WI38 (cell line): ENCODE measurements around the gene ZSWIM1.

Experiments used
- H3K4me3 ChIP-seq: 2 replicates; pipeline ENCODE4 v1.5.1; 2011; ENCODE audit warnings: low read depth, mild to moderate bottlenecking, control low read depth, low read length
- TF ChIP-seq, protein P1 (sequence below): IDR thresholded peaks from 2 replicates; pipeline ENCODE4 v1.5.1; 2012; ENCODE audit warnings: low read depth, mild to moderate bottlenecking, control low read depth, low read length

Gene ZSWIM1

DNA sequence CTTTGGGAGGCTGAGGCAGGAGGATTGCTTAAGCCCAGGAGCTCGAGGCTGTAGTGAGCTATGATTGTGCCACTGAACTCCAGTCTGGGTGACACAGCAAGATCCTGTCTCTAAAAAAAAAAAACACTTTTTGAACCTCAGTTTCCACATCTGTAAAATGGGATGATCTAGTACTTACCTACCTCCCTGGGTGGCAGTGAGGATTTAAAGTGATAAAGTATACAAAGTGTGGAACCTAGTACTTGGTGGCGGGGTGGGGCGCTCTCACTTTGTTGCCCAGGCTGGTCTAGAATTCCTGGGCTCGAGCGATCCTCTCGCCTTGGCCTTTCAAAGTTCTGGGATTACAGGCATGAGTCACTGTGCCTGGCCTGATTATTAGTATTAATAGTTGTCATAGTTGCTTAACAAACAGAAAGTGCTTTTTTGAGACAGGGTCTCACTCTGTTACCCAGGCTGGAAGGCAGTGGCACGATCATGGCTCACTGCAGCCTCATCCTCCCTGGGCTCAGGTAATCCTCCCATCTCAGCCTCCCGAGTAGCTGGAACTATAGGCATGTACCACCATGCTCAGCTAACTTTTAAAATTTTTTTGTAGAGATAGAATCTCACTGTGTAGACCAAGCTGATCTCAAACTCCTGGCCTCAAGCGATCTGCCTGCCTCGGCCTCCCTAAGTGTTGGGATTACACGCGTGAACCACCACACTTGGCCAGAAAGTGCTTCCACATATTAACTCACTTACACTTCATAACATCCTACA, 37.9 kb downstream of the ZSWIM1 start:
- no peak overlapping the region for H3K4me3 ChIP-seq
- TF ChIP-seq, protein P1, sequence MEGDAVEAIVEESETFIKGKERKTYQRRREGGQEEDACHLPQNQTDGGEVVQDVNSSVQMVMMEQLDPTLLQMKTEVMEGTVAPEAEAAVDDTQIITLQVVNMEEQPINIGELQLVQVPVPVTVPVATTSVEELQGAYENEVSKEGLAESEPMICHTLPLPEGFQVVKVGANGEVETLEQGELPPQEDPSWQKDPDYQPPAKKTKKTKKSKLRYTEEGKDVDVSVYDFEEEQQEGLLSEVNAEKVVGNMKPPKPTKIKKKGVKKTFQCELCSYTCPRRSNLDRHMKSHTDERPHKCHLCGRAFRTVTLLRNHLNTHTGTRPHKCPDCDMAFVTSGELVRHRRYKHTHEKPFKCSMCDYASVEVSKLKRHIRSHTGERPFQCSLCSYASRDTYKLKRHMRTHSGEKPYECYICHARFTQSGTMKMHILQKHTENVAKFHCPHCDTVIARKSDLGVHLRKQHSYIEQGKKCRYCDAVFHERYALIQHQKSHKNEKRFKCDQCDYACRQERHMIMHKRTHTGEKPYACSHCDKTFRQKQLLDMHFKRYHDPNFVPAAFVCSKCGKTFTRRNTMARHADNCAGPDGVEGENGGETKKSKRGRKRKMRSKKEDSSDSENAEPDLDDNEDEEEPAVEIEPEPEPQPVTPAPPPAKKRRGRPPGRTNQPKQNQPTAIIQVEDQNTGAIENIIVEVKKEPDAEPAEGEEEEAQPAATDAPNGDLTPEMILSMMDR: no peak

DNA sequence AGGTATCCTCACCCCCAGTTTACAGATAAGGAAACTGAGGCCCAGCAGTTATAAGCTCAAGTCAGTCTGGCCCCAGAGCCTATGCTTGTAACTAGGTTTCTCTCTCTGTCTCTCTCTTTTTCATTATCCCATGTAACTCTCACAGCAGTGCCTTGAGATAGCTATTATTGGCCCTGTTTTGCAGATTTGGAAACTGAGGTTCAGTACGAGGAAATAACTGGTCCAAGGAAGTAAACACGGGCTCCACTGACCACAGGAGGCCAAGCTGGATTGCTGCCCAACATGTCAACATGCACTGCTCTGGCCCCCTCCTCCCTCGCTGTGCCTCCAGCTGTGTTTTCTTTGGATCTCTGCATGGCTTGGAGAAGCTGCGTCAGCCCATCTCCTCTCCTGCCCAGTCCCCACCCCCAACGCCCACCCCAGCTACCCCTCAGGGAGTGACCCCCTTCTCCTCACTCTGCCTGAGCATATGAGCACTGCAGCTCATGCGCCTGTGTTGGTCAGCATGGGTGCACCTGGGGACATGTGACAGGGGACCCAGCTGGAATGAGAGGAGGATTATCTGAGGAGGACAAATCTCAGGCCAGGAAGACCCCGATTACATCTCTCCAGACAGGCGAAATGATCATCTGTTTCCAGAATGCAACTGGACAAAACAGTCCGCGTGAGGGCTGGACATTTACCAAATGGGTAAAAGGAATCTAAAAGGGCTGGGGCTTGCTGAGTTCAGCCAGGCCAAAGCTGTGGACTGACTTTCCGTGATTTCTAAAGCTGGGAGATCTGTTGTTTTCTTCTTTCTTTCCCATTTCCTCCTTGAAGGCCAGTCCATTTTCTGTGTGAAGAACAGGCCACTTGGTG, 38.7 kb downstream of the ZSWIM1 start:
- no peak overlapping the region for H3K4me3 ChIP-seq
- TF ChIP-seq, protein P1: no peak

DNA sequence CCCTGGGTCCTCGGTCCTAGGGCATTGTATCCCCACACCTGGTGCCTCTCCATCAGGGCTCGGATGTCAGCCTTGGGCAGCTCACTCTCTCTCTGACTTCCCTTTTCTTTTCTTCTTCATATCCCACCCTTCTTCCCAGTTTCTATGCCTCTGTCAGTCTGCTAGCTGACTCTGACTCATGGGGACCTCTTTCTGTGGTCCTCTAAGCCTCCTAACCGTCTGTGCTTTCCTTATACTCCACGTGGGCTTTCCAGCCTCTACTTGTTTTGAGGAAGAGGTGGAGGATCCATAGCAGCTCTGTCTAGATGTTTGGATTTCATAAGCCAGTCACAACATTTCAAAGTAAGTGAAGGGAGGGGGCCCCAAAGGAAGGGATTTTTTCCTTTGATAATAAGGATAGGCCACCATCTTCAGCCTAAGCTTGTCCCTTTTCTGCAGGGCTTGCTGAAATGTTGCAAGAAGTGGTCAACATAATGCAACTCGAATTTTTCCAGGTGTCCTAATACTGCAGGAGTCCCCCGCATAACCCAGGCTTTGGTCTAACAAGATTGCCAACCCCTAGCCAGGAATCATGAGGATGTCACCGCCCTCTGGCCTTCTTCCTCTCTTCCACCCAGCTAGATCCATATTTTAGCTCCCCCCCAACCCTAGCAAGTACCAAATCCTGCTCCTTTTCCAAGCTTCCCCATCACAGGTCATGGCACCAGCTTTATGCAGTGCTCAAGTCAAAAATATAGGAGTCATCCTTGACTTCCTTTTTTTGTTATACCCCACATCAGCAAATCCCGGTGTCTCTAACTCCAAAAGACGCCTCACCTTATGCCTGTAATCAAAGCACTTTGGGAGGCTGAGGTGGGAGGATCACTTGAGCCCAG, 39.7 kb downstream of the ZSWIM1 start:
- TF ChIP-seq, protein P1: no peak
- no peak overlapping the region for H3K4me3 ChIP-seq

DNA sequence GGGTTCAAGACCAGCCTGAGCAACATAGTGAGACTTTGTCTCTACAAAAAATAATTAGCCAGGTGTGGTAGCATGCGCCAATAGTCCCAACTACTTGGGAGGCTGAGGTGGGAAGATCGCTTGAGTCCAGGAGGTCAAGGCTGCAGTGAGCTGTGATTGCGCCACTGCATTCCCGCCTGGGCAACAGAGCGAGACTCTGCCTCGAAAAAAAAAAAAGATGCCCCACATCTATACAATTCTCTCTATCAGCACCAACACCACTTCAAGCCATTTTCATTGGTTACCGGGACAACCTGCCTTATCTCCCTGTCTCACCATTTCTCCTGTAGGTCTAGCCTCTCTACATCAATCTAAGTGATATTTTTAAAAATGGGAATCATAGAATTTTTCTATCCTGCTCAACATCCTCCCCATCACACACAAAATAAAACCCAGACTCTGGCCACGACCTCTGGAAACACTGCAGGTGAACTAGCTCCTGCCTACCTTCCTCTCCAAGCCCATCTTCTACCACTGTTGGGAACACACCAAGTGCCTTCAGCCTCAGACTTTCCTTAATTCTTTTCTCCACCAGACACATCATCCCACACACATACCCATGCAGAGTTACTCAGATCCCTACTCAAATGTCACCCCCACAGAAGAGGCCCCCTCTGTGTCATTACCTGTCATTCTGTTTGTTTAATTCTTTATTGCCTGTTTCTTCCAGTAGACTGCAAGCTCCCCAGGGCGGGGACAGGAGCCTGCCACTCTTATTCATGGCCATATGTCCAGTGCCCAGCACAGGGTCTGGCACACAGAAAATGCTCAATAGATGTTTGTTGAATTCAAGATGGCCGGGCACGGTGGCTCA, 40.5 kb downstream of the ZSWIM1 start:
- no peak overlapping the region for H3K4me3 ChIP-seq
- TF ChIP-seq, protein P1: no peak

DNA sequence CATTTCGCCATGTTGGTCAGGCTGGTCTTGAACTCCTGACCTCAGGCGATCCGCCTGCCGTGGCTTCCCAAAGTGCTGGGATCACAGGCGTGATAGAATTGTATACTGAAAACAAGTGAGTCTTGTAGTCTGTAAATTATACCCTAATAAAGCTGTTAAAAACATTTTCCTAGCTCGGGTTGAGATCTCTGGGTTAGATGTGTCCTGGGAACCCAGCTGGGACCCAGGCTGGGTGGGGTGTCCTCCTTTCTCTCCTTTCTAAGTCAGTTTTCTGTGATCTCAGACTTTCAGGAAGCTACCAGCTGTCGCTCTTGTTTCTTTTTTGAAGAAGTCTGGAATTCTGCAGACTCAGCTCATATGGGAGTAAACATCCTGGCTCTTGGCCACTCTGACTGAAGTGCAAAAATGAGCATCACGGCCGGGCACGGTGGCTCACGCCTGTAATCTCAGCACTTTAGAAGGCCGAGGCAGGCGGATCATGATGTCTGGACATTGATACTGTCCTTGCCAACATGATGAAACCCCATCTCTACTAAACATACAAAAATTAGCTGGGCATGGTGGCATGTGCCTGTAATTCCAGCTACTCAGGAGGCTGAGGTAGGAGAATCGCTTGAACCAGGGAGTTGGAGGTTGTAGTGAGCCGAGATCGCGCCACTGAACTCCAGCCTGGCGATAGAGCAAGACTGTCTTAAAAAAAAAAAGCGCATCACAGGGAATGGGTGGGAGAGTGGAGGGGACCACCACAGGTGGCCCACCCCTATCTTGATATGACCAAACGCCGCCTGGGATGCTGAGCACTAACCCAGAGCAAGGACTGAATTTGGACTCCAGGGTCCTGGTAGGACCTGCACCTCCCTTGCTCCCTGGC, 43.6 kb downstream of the ZSWIM1 start:
- 0 out of 2 replicates have a peak overlapping the region, but pooled peaks have one; percentile 24 for H3K4me3 ChIP-seq
- TF ChIP-seq, protein P1: no peak
